CD4-positive, CD25-positive, alpha-beta regulatory T cell (primary cell): Measurements from ENCODE around the gene COL6A2. TPM values are rescaled to one million over a fixed set of nuclear protein-coding genes. Genes with fewer than 3 reads are reported as not detected.
A peak's percentile ranks its signal among the peaks of the same experiment; 100 is the strongest.

ENCODE experiments used
- ATAC-seq, 2 donors: fragments of 150-1000 bp; cut with Tn5 transposase; one replicate each; pipeline ENCODE4 v1.10.0; 2021; ENCODE audit warnings: low read depth in 2 of 2, moderate number of reproducible peaks in 2 of 2, moderate library complexity in 1 of 2
- DNase-seq, 3 donors: peaks; one replicate each; pipeline versions ENCODE4 v3.0.0 to v3.0.0-alpha.2; 2012 to 2022; ENCODE audit warnings: mixed read lengths in 1 of 3
- H3K27ac ChIP-seq: one replicate; pipeline ENCODE4 v1.7.0; 2013; ENCODE audit warnings: mild to moderate bottlenecking, low read length; ENCODE audit not compliant: insufficient read depth, poor library complexity, severe bottlenecking
- H3K27me3 ChIP-seq: one replicate; pipeline ENCODE4 v1.7.0; 2013; ENCODE audit warnings: low read length; ENCODE audit not compliant: control insufficient read depth, insufficient read depth
- H3K36me3 ChIP-seq: one replicate; pipeline ENCODE4 v1.7.0; 2013; ENCODE audit warnings: mild to moderate bottlenecking, low read length, moderate library complexity; ENCODE audit not compliant: control insufficient read depth, insufficient read depth
- H3K4me1 ChIP-seq: 2 replicates; pipeline ENCODE4 v1.7.0; 2013; ENCODE audit warnings: mild to moderate bottlenecking, low read length; ENCODE audit not compliant: insufficient read depth, control insufficient read depth, poor library complexity, severe bottlenecking
- H3K4me3 ChIP-seq: one replicate; pipeline ENCODE4 v1.7.0; 2013; ENCODE audit warnings: low read depth, mild to moderate bottlenecking, low read length, moderate library complexity
- H3K9me3 ChIP-seq, 2 experiments: 1 replicate in 1 of 2; 2 replicates in 1 of 2; pipeline ENCODE4 v1.7.0; 2013; ENCODE audit warnings: low read length in 2 of 2, mild to moderate bottlenecking in 1 of 2, moderate library complexity in 1 of 2; ENCODE audit not compliant: control insufficient read depth in 2 of 2
- H3K27ac Mint-ChIP-seq, 3 donors: one replicate each; pipeline ENCODE4 v1.8.0; 2020 to 2022; ENCODE audit warnings: mild to moderate bottlenecking in 3 of 3, mixed read lengths in 3 of 3, moderate library complexity in 2 of 3
- H3K27me3 Mint-ChIP-seq: one replicate; pipeline ENCODE4 v1.8.0; 2022; ENCODE audit warnings: mild to moderate bottlenecking, mixed read lengths
- H3K36me3 Mint-ChIP-seq: one replicate; pipeline ENCODE4 v1.8.0; 2020; ENCODE audit warnings: mixed read lengths
- H3K4me1 Mint-ChIP-seq, 4 donors: one replicate each; pipeline ENCODE4 v1.8.0; 2020 to 2022; ENCODE audit warnings: mixed read lengths in 4 of 4, mild to moderate bottlenecking in 1 of 4
- H3K4me3 Mint-ChIP-seq, 4 donors: one replicate each; pipeline ENCODE4 v1.8.0; 2020 to 2022; ENCODE audit warnings: mild to moderate bottlenecking in 4 of 4, mixed read lengths in 4 of 4, moderate library complexity in 3 of 4
- H3K9me3 Mint-ChIP-seq, 7 donors: one replicate each; pipeline ENCODE4 v1.8.0; 2020 to 2022; ENCODE audit warnings: mixed read lengths in 7 of 7, mild to moderate bottlenecking in 3 of 7, moderate library complexity in 2 of 7
- polyA plus RNA-seq, 4 donors: library from polyadenylated mRNA; unstranded; fragments of 300-500 nt; fragmentation: Illumina TruSeq; gene quantifications; one replicate each; pipeline ENCODE4 v1.2.3, GENCODE V29; 2021
- total RNA-seq: library from RNA; stranded (reverse); gene quantifications from one replicate; pipeline ENCODE4 v1.2.3, GENCODE V29; 2022

Gene COL6A2
- total and polyA plus RNA-seq, 5 donors from 2014 or later, result 0.08 to 12.9 (median 1.3) TPM

DNA sequence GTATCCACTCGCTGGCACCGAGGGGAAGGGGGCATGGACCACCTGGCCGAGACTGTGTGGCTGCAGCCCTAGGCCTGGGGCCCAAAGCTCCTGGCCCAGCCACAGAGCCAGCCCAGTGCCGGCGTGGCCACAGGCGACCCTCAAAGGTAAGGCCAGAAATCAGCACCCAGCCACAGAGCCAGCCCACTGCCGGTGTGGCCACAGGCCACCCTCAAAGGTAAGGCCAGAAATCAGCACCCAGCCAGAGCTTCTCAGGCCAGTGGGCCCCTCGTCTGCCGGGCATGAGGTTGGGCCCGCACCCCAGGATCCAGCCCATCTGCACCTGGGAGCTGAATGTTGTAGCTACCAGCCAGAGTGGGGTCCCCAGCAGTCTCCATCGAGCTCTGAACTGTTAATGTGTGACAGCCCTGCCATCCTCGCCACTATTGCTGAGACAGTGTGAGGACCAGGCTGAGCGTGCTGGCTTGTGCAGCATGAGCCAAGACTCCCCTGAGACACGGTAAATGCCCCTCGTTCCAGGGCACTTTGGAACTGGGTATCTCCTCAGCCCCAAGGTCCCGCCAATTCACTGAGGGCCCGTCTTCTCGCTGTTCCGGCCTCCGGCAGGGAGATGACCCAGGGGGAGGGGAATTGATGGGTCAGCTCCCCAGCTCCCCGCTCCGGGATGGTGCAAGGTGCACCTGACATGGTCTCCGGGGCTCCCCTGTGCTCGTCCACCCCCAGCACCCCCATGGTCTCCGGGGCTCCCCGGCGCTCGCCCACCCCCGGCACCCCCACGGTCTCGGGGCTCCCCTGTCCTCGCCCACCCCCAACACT, 62.1 kb downstream of the COL6A2 start:
- no peak for ATAC-seq
- H3K27ac Mint-ChIP-seq, result no peak overlapping the region
- Histone ChIP-seq H3K27me3 (no peaks in the 10 kb centered on the region), H3K4me1 (no peaks in the 10 kb centered on the region), H3K4me3 (no peak overlapping the region), H3K9me3 (no peaks in the 10 kb centered on the region), H3K27ac (no peak overlapping the region), H3K36me3 (no peaks in the 10 kb centered on the region)
- H3K9me3 Mint-ChIP-seq, result no peaks in the 10 kb centered on the region
- peaks cover 0 to 5% (median 0%) of the 10 kb centered on the region in 4 donors for H3K4me1 Mint-ChIP-seq
- peaks cover 12% of the 10 kb centered on the region for H3K27me3 Mint-ChIP-seq
- no peaks in the 10 kb centered on the region for H3K36me3 Mint-ChIP-seq
- H3K4me3 Mint-ChIP-seq, result no peak overlapping the region
- DNase-seq, result no peak

DNA sequence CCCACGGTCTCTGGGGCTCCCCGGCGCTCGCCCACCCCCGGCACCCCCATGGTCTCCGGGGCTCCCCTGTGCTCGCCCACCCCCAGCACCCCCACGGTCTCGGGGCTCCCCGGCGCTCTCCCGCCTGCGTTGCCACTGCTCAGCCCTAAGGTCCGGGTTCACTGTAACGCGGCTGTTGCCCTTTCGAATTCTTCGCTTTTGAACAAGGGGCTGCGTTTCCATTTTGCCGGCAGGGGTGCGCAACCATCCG, 62.7 kb downstream of the COL6A2 start:
- H3K27ac Mint-ChIP-seq, result no peak overlapping the region

DNA sequence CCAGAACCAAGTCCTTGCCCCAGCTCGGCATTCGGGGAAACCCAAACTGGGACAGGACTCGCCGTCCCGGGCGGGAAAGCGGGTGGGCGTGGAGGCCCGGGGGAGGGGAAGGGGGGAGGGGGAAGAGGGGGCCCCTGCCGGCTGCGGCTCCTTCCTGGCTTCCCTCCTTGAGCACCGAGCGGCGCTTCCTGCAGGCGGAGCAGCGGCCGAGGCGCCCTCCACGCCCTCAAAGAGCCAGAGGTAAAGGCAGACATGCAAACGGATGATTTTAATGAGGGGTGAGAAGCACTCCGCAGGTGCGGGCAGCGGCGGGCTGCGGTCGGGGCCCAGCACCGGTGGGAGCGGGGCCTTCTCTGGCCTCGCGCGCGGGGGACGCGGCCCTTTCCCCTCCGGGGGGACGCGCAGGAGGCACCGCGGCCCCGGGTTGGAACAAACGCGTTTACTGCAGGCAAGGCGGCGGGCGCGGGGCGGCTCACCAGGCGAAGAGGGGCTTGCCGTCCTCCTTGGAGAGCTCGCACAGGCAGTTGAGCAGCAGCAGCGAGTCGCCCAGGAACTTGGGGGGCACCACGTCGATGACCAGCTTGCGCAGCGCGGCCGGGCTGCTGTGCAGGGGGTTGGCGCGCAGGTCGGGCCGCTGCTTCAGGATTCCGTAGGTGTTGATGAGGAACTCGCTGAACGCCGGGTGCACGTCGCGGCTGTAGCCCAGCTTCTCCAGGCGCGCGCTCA, 63.2 kb downstream of the COL6A2 start:
- peak in 1 of 2 donors; percentile 36 for ATAC-seq
- H3K4me3 Mint-ChIP-seq, result no peak overlapping the region
- H3K4me1 Mint-ChIP-seq, result peaks cover 0 to 5% (median 0%) of the 10 kb centered on the region in 4 donors
- H3K9me3 Mint-ChIP-seq, result no peaks in the 10 kb centered on the region
- Histone ChIP-seq H3K4me3 (no peak overlapping the region), H3K27ac (no peak overlapping the region), H3K27me3 (no peaks in the 10 kb centered on the region), H3K4me1 (no peaks in the 10 kb centered on the region), H3K9me3 (no peaks in the 10 kb centered on the region), H3K36me3 (no peaks in the 10 kb centered on the region)
- H3K36me3 Mint-ChIP-seq, result no peaks in the 10 kb centered on the region
- H3K27me3 Mint-ChIP-seq, result peaks cover 12% of the 10 kb centered on the region
- DNase-seq, result peak in 2 of 3 donors; percentile 11 to 29
- H3K27ac Mint-ChIP-seq, result no peak overlapping the region

More for the DNA sequence above, 62.7 kb downstream of the COL6A2 start:
- Mint-ChIP-seq H3K4me3 (no peak overlapping the region), H3K36me3 (no peaks in the 10 kb centered on the region), H3K4me1 (peaks cover 0 to 5% (median 0%) of the 10 kb centered on the region in 4 donors), H3K27me3 (peaks cover 12% of the 10 kb centered on the region), H3K9me3 (no peaks in the 10 kb centered on the region)
- Histone ChIP-seq H3K9me3 (no peaks in the 10 kb centered on the region), H3K27me3 (no peaks in the 10 kb centered on the region), H3K4me3 (no peak overlapping the region), H3K4me1 (no peaks in the 10 kb centered on the region), H3K36me3 (no peaks in the 10 kb centered on the region), H3K27ac (no peak overlapping the region)
- ATAC-seq (no peak), DNase-seq (no peak)

DNA sequence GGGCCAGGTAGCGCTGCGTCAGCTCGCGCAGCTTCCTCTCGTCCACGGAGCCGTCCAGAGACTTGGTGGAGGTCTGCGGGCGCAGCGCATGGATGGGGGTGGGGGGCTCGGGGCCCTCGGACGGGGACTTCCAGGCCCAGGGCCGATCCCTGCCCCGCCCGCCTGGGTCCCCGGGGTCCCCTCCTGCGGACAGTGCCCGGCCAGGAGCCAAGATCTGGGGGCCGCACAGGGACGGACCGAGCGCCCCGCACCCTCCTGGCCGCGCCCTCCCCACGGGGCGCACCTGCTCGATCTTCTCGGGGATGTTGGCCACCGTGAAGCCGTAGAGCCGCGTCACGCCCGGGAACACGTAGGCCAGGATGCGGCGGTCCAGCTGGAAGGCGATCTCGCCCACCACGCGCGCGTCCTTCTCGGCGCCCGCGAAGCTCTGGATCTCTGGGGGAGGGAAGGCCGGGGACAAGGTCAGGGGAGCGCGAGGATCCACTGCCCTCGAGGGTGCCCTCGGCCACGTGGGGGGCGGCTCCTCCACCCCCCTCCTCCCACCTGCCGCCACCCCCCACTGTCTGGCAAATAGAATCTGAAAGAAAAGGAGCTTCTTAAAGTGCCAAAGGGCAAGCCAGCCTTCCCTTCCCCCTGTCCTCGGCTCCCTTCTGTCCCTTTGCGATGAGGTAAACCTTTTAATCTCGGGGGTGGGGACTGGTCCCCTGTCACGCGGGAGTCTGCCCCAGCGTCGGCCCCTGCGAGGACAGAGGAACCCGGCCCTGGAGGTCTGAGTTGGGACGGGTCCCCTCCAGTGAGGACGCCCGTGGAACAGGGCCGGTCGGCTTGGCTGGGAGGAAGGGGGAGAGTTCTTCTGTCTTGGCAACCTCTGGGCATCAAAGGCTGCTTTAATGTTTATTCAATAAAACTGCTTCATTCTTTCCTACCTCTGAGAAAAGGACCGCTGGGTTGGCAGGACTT, 64.0 kb downstream of the COL6A2 start:
- Histone ChIP-seq H3K4me3 (no peak overlapping the region), H3K27ac (no peak overlapping the region), H3K36me3 (no peaks in the 10 kb centered on the region), H3K4me1 (no peaks in the 10 kb centered on the region), H3K27me3 (no peaks in the 10 kb centered on the region), H3K9me3 (no peaks in the 10 kb centered on the region)
- DNase-seq (no peak), ATAC-seq (no peak)
- Mint-ChIP-seq H3K4me3 (no peak overlapping the region), H3K36me3 (no peaks in the 10 kb centered on the region), H3K4me1 (peaks cover 0 to 5% (median 0%) of the 10 kb centered on the region in 4 donors), H3K27ac (peak overlapping the region in 1 of 3 donors; percentile 26), H3K27me3 (peaks cover 12% of the 10 kb centered on the region), H3K9me3 (no peaks in the 10 kb centered on the region)

DNA sequence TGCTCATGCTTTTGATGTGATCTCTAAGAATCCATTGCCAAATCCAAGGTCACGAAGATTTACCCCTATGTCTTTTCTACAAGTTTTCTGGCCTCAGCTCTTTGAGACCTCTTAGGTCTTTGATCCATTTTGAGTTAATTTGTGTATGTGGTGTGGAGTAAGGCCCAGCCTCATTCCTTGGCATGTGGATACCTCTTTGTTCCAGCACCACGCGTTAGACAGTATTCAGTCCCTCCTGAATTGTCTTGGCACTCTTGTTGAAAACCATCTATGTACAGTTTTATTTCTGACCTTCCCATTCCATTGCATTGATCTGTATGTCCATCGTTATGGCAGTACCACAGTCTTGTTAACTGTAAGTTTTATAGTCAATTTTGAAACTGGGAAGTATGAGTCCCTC, 65.5 kb downstream of the COL6A2 start:
- H3K4me3 Mint-ChIP-seq, result peak overlapping the region in 1 of 4 donors; percentile 33
- DNase-seq (no peak), ATAC-seq (no peak)
- Histone ChIP-seq H3K9me3 (no peaks in the 10 kb centered on the region), H3K27me3 (no peaks in the 10 kb centered on the region), H3K4me3 (no peak overlapping the region), H3K4me1 (no peaks in the 10 kb centered on the region), H3K36me3 (no peaks in the 10 kb centered on the region), H3K27ac (no peak overlapping the region)
- H3K9me3 Mint-ChIP-seq, result no peaks in the 10 kb centered on the region
- no peak overlapping the region for H3K27ac Mint-ChIP-seq
- H3K27me3 Mint-ChIP-seq, result peaks cover 8% of the 10 kb centered on the region
- H3K36me3 Mint-ChIP-seq, result no peaks in the 10 kb centered on the region
- H3K4me1 Mint-ChIP-seq, result peaks cover 0 to 5% (median 0%) of the 10 kb centered on the region in 4 donors

DNA sequence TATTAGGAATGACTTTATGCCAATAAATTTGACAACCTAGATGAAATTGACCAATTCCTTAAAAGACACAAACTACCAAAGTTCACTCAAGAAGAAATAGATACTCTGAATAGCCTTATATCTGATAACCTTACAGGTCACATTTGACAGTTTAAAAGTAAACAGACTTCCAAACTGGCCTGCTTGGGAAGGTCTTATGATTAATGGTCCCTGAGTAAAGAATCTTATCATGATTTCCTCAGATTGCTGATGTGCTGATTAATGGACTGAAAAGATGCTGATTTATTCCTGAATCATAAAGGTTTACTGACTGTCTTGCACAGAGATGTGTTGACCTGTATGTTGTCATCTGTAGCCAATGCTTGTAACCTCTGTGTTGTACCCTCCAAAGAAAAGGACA, 67.2 kb downstream of the COL6A2 start:
- Mint-ChIP-seq H3K27me3 (peaks cover 8% of the 10 kb centered on the region), H3K4me3 (no peak overlapping the region), H3K4me1 (peaks cover 0 to 5% (median 0%) of the 10 kb centered on the region in 4 donors), H3K9me3 (no peaks in the 10 kb centered on the region), H3K27ac (no peak overlapping the region), H3K36me3 (no peaks in the 10 kb centered on the region)
- Histone ChIP-seq H3K4me1 (no peaks in the 10 kb centered on the region), H3K27ac (no peak overlapping the region), H3K4me3 (no peak overlapping the region), H3K36me3 (no peaks in the 10 kb centered on the region), H3K27me3 (no peaks in the 10 kb centered on the region), H3K9me3 (no peaks in the 10 kb centered on the region)
- ATAC-seq, result no peak
- no peak for DNase-seq

DNA sequence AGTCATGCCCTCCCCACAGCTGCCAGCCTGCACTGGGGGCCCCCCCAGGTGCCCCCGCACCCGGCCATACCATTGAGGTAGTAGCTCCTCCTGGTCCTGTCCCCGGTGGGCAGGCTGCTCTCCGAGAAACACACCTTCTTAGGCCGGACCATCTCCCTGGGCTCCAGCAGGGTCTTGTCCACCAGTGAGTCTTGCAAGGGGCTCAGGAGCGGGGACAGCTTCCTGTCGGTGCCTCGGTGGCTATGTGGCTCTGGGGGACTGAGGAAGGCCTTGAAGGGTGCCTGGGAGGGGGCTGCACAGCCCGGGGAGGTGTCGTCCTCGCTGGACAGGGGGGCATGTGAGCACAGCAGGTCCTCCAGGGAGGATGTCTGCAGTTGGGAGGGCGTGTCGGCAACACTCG, 70.3 kb downstream of the COL6A2 start:
- Histone ChIP-seq H3K4me3 (no peak overlapping the region), H3K27me3 (no peaks in the 10 kb centered on the region), H3K27ac (no peak overlapping the region), H3K9me3 (no peaks in the 10 kb centered on the region), H3K36me3 (no peaks in the 10 kb centered on the region), H3K4me1 (no peaks in the 10 kb centered on the region)
- Mint-ChIP-seq H3K4me3 (no peak overlapping the region), H3K36me3 (no peaks in the 10 kb centered on the region), H3K4me1 (peaks cover 4 to 7% (median 5%) of the 10 kb centered on the region in 4 donors), H3K27ac (peak overlapping the region in 1 of 3 donors; percentile 72), H3K27me3 (peaks cover 4% of the 10 kb centered on the region), H3K9me3 (peaks cover 0 to 9% (median under 1%) of the 10 kb centered on the region in 7 donors)
- ATAC-seq, result no peak
- DNase-seq, result no peak
